ENCODE measurements around the gene CLCNKA. TPM values are rescaled to one million over a fixed set of nuclear protein-coding genes. Genes with fewer than 3 reads are reported as not detected.

Gene CLCNKA
- polyA plus RNA-seq, 1 of the 3 experiments (the other 2 are of a cell fraction) = 0.03 TPM

DNA sequence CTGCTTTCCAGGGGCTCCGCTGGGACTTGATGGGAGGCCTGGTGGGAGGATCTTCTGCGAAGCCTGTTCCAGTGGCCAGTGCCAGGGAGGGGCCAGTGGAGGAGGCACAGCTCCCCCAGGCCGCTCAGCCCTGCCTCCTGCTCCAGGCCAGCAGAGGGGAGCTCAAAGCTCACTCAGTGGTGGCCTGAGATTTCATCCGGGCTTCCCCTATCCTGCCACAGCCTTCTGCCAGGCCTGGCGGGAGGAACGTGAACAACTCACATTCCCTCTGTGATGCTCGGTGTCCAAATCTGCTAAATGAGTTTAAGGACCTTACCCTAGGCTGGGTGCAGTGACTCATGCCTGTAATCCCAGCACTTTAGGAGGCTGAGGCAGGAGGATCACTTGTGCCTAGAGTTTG, 25.0 kb downstream of the CLCNKA start:
- Histone ChIP-seq H3K27me3 (ENCODE audit: insufficient read depth) (no peaks in the 10 kb centered on the region), H3K36me3 (replicated peaks in 1 of 2; ENCODE audit: control insufficient read depth in 1 of 2, insufficient read depth in 2 of 2, low read length in 1 of 2) (no peaks in the 10 kb centered on the region), H4K20me1 (ENCODE audit: insufficient read depth) (no peaks in the 10 kb centered on the region), H3K79me2 (ENCODE audit: insufficient read depth) (no peaks in the 10 kb centered on the region), H2AFZ (ENCODE audit: low read depth) (no peak overlapping the region), H3K4me1 (ENCODE audit: control insufficient read depth in 1 of 2, insufficient read depth in 2 of 2, low read depth in 1 of 2, low read length in 1 of 2) (peaks cover 0 to 3% of the 10 kb centered on the region in 2 experiments; a peak in 1 of 4 replicates), H3K9me2 (no peaks in the 10 kb centered on the region), H3K9ac (no peak overlapping the region), H3F3A (replicated peaks; ENCODE audit: insufficient read depth) (no peaks in the 10 kb centered on the region), H3K4me3 (ENCODE audit: low read depth in 2 of 2, low read length in 1 of 2) (no peak overlapping the region), H3K4me2 (no peak overlapping the region), H3K27ac (ENCODE audit: low read depth in 2 of 2, low read length in 1 of 2) (no peak overlapping the region), H3K9me3 (no peaks in the 10 kb centered on the region)
- TF ChIP-seq, protein P1, sequence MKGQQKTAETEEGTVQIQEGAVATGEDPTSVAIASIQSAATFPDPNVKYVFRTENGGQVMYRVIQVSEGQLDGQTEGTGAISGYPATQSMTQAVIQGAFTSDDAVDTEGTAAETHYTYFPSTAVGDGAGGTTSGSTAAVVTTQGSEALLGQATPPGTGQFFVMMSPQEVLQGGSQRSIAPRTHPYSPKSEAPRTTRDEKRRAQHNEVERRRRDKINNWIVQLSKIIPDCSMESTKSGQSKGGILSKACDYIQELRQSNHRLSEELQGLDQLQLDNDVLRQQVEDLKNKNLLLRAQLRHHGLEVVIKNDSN (IDR thresholded peaks at IDR 0.05; ENCODE audit: borderline replicate concordance, low read depth) = no peak
- DNase-seq = no peak
- ChIA-PET CTCF (interaction anchor here (0.8 to 2.7 kb wide), 3 partner anchors 9 to 231 kb away, joined by 3 to 10 read pairs (median 3); no protein-coding TSS in a partner anchor), POLR2A (no interaction called here)
- 85% methylated on average over 4 of the region's 7 CpGs for WGBS (ENCODE audit: low lambda C conversion rate)

DNA sequence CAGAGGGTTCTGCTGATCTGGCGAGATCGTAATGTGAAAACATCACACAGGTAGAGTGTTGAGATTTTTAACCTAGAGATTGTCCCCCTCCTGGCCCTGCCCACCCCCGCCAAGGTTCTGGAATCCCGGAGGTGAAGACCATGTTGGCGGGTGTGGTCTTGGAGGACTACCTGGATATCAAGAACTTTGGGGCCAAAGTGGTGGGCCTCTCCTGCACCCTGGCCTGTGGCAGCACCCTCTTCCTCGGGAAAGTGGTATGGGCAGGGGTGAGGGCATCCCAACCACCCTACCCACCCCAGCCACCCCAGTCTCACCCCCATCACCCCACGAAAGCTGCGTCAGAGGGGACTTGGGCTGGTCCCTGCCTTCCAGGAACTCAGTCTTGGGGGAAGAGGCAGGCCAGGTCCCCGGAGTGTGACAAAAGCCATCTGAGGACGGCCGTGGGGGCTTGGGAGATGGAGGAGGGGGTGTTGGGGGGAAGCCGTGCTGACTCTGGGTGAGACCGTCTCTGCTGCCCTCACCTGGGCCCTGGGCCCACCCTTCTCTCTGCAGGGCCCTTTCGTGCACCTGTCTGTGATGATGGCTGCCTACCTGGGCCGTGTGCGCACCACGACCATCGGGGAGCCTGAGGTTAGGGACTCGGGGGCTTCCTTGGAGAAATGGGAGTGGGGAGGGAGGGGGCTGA, 26.1 kb downstream of the CLCNKA start:
- no peak for DNase-seq
- no peak overlapping the region for H3K9ac ChIP-seq
- CTCF ChIA-PET = interaction anchor here (0.8 to 2.7 kb wide), 5 partner anchors 8 to 232 kb away, joined by 3 to 10 read pairs (median 3); no protein-coding TSS in a partner anchor
- no peaks in the 10 kb centered on the region for H4K20me1 ChIP-seq (ENCODE audit: insufficient read depth)
- no peak overlapping the region for H2AFZ ChIP-seq (ENCODE audit: low read depth)
- no peaks in the 10 kb centered on the region for H3K9me3 ChIP-seq
- WGBS (ENCODE audit: low lambda C conversion rate) = 87% methylated on average over 17 of the region's 19 CpGs
- H3F3A ChIP-seq (replicated peaks; ENCODE audit: insufficient read depth) = no peaks in the 10 kb centered on the region
- POLR2A ChIA-PET = no interaction called here
- no peaks in the 10 kb centered on the region for H3K27me3 ChIP-seq (ENCODE audit: insufficient read depth)
- no peak overlapping the region for H3K4me2 ChIP-seq
- no peaks in the 10 kb centered on the region for H3K36me3 ChIP-seq (replicated peaks in 1 of 2; ENCODE audit: control insufficient read depth in 1 of 2, insufficient read depth in 2 of 2, low read length in 1 of 2)
- H3K27ac ChIP-seq (ENCODE audit: low read depth in 2 of 2, low read length in 1 of 2) = no peak overlapping the region
- no peak for TF ChIP-seq NFIC (IDR thresholded peaks at IDR 0.05; ENCODE audit: borderline replicate concordance)
- no peak for TF ChIP-seq MXI1 (IDR thresholded peaks at IDR 0.05; ENCODE audit: low read depth, low read length)
- TF ChIP-seq SIN3A (IDR thresholded peaks at IDR 0.05; ENCODE audit: borderline replicate concordance, low read depth, low read length) = no peak
- no peak for TF ChIP-seq MEF2A (IDR thresholded peaks at IDR 0.05; ENCODE audit: borderline replicate concordance, low read depth)
- no peak for TF ChIP-seq SMC3 (IDR thresholded peaks at IDR 0.05; ENCODE audit: low read depth, low read length)
- TF ChIP-seq, protein P2, sequence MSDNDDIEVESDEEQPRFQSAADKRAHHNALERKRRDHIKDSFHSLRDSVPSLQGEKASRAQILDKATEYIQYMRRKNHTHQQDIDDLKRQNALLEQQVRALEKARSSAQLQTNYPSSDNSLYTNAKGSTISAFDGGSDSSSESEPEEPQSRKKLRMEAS (IDR thresholded peaks at IDR 0.05; ENCODE audit: low read depth) = no peak
- no peak for TF ChIP-seq TEAD4 (IDR thresholded peaks at IDR 0.05; ENCODE audit: borderline replicate concordance, insufficient read depth)
- TF ChIP-seq, protein P3, sequence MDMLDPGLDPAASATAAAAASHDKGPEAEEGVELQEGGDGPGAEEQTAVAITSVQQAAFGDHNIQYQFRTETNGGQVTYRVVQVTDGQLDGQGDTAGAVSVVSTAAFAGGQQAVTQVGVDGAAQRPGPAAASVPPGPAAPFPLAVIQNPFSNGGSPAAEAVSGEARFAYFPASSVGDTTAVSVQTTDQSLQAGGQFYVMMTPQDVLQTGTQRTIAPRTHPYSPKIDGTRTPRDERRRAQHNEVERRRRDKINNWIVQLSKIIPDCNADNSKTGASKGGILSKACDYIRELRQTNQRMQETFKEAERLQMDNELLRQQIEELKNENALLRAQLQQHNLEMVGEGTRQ (IDR thresholded peaks at IDR 0.05; ENCODE audit: borderline replicate concordance, low read depth, low read length) = no peak
- TF ChIP-seq CHD2 (IDR thresholded peaks at IDR 0.05; ENCODE audit: low read length, partially characterized antibody) = no peak
- TF ChIP-seq TCF12 (IDR thresholded peaks at IDR 0.05) = no peak
- no peak for TF ChIP-seq FOSL2 (IDR thresholded peaks at IDR 0.05; ENCODE audit: borderline replicate concordance, low read depth)
- TF ChIP-seq, protein P4, sequence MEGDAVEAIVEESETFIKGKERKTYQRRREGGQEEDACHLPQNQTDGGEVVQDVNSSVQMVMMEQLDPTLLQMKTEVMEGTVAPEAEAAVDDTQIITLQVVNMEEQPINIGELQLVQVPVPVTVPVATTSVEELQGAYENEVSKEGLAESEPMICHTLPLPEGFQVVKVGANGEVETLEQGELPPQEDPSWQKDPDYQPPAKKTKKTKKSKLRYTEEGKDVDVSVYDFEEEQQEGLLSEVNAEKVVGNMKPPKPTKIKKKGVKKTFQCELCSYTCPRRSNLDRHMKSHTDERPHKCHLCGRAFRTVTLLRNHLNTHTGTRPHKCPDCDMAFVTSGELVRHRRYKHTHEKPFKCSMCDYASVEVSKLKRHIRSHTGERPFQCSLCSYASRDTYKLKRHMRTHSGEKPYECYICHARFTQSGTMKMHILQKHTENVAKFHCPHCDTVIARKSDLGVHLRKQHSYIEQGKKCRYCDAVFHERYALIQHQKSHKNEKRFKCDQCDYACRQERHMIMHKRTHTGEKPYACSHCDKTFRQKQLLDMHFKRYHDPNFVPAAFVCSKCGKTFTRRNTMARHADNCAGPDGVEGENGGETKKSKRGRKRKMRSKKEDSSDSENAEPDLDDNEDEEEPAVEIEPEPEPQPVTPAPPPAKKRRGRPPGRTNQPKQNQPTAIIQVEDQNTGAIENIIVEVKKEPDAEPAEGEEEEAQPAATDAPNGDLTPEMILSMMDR (IDR thresholded peaks at IDR 0.05) = no peak
- no peaks in the 10 kb centered on the region for H3K9me2 ChIP-seq
- H3K4me3 ChIP-seq (ENCODE audit: low read depth in 2 of 2, low read length in 1 of 2) = no peak overlapping the region
- H3K79me2 ChIP-seq (ENCODE audit: insufficient read depth) = no peaks in the 10 kb centered on the region
- peaks cover 0 to 3% of the 10 kb centered on the region in 2 experiments; a peak in 1 of 4 replicates for H3K4me1 ChIP-seq (ENCODE audit: control insufficient read depth in 1 of 2, insufficient read depth in 2 of 2, low read depth in 1 of 2, low read length in 1 of 2)
